GM21423 (cell line): ENCODE measurements around the gene TPPP2.
"Not testable (repeated sequence)": the region's sequence is repeated elsewhere in the genome, so short reads cannot be mapped to it uniquely, and the experiment has no call there.

Source experiments
- ATAC-seq: cut with Tn5 transposase; IDR thresholded peaks from one replicate; pipeline ENCODE4 v1.9.1; 2021; ENCODE audit warnings: mild to moderate bottlenecking, moderate library complexity; ENCODE audit not compliant: unreplicated experiment

The TPPP2 gene

GRCh38 chr14:21029917-21030316 lies at the start of gene TPPP2:
TSS of gene TPPP2 (plus strand) at chr14:21030217. CDS start at chr14:21030582, 365 bp downstream.
- no peak for ATAC-seq

GRCh38 chr14:20980906-20981305 lies 49.1 kb upstream of the TPPP2 start:
- no peak for ATAC-seq

GRCh38 chr14:20982646-20983369 lies 47.2 kb upstream of the TPPP2 start:
- ATAC-seq = no peak

- ATAC-seq = not testable (repeated sequence)
These were observed 44.4 kb upstream of the TPPP2 start for GRCh38 chr14:20985650-20986049.

- ATAC-seq = no peak
These were observed 43.2 kb upstream of the TPPP2 start for GRCh38 chr14:20986811-20987210.

GRCh38 chr14:20988717-20989470 lies 41.1 kb upstream of the TPPP2 start:
- no peak for ATAC-seq

- no peak for ATAC-seq
These were observed 40.6 kb upstream of the TPPP2 start for GRCh38 chr14:20989471-20989786.

- ATAC-seq = peak; percentile 95
These were observed 40.0 kb upstream of the TPPP2 start, which contains the start of gene METTL17 for GRCh38 chr14:20989787-20990600. TSS of gene METTL17 (plus strand) at chr14:20989980. CDS start at chr14:20990003, 23 bp downstream.

- ATAC-seq = no peak
These were observed 33.5 kb upstream of the TPPP2 start for GRCh38 chr14:20996521-20996920.

GRCh38 chr14:20997115-20997514 lies 32.9 kb upstream of the TPPP2 start:
- ATAC-seq = no peak

- ATAC-seq = no peak
These were observed 32.5 kb upstream of the TPPP2 start for GRCh38 chr14:20997564-20997963.

- ATAC-seq = no peak
These were observed 31.9 kb upstream of the TPPP2 start for GRCh38 chr14:20998139-20998538.

GRCh38 chr14:20998674-20999366 lies 31.2 kb upstream of the TPPP2 start, which contains the start of gene SLC39A2:
TSS of gene SLC39A2 (plus strand) at chr14:20999293. CDS start at chr14:20999447, 154 bp downstream.
- ATAC-seq = no peak

- no peak for ATAC-seq
These were observed 30.4 kb upstream of the TPPP2 start for GRCh38 chr14:20999591-20999990.

GRCh38 chr14:21001218-21001617 lies 28.8 kb upstream of the TPPP2 start:
- ATAC-seq = no peak

- no peak for ATAC-seq
These were observed 26.1 kb upstream of the TPPP2 start for GRCh38 chr14:21003788-21004346.

GRCh38 chr14:21009721-21010120 lies 20.3 kb upstream of the TPPP2 start:
- ATAC-seq = not testable (repeated sequence)

- no peak for ATAC-seq
These were observed 18.9 kb upstream of the TPPP2 start for GRCh38 chr14:21011136-21011535.

- no peak for ATAC-seq
These were observed 15.2 kb upstream of the TPPP2 start for GRCh38 chr14:21014761-21015190.

- ATAC-seq = no peak
These were observed 14.7 kb upstream of the TPPP2 start for GRCh38 chr14:21015312-21015711.
